Stimulated activated naive CD8-positive, alpha-beta T cell treated with anti-CD3 and anti-CD28 coated beads, Interleukin-15, Interleukin-2, amounts not matched to agents 100 ng/mL and 50 ng/mL, for 24 hours (primary cell): ENCODE data around the gene ZNF180.
"Not testable (repeated sequence)": the region's sequence is repeated elsewhere in the genome, so short reads cannot be mapped to it uniquely, and the experiment has no call there.

ENCODE experiments used
- H3K27ac Mint-ChIP-seq: one replicate; pipeline ENCODE4 v1.8.0; 2021; ENCODE audit warnings: mild to moderate bottlenecking, mixed read lengths
- H3K27me3 Mint-ChIP-seq: one replicate; pipeline ENCODE4 v1.8.0; 2021; ENCODE audit warnings: mixed read lengths
- H3K36me3 Mint-ChIP-seq: one replicate; pipeline ENCODE4 v1.8.0; 2021; ENCODE audit warnings: low read depth, mixed read lengths
- H3K4me1 Mint-ChIP-seq: one replicate; pipeline ENCODE4 v1.8.0; 2021; ENCODE audit warnings: low read depth, mixed read lengths
- H3K4me3 Mint-ChIP-seq: one replicate; pipeline ENCODE4 v1.8.0; 2021; ENCODE audit warnings: mild to moderate bottlenecking, mixed read lengths
- H3K9me3 Mint-ChIP-seq: one replicate; pipeline ENCODE4 v1.8.0; 2021; ENCODE audit warnings: mixed read lengths

ZNF180 gene

GRCh38 chr19:44517146-44517545, 16.8 kb upstream of the ZNF180 start:
- no peaks in the 10 kb centered on the region for H3K4me1 Mint-ChIP-seq
- no peaks in the 10 kb centered on the region for H3K36me3 Mint-ChIP-seq
- H3K4me3 Mint-ChIP-seq: no peak overlapping the region
- no peak overlapping the region for H3K27ac Mint-ChIP-seq
- peaks cover 12% of the 10 kb centered on the region for H3K27me3 Mint-ChIP-seq
- peaks cover 12% of the 10 kb centered on the region for H3K9me3 Mint-ChIP-seq

DNA sequence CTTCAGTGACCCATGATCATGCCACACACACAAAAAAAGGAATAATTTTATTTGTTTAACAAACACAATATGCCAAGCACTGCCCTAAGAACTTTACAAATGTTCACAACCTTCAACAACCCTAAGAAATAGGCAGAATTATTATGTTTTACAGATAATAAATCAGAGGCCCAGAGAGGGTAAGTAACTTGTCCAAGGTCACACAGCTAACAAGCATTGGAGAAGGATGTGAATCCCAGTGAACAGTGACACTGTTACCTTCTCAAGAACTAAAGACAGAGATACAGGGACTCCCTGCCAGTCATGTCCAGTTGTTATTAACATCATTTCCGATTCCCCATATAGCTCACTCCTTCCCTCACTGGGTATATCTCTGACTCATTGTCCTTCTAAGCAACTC, 15.6 kb upstream of the ZNF180 start:
- H3K27ac Mint-ChIP-seq: no peak overlapping the region
- H3K4me3 Mint-ChIP-seq: no peak overlapping the region
- peaks cover 17% of the 10 kb centered on the region for H3K27me3 Mint-ChIP-seq
- no peaks in the 10 kb centered on the region for H3K4me1 Mint-ChIP-seq
- H3K9me3 Mint-ChIP-seq: peaks cover 12% of the 10 kb centered on the region
- no peaks in the 10 kb centered on the region for H3K36me3 Mint-ChIP-seq

DNA sequence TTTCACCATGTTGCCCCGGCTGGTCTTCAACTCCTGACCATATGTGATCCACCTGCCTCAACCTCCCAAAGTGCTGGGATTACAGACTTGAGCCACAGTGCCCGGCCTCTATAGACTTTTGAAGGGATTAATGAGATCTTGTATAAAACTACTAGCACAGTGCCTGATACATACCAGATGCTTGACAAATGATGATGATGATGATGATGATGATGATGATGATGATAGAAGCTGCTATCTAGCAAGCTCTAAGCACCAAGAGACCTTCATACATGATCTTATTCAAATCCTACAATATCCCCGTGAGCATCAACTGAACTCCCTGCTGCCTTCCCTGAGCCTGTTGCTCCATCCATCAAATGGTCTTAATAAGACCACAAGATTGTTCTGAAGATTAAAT, 14.7 kb upstream of the ZNF180 start:
- H3K9me3 Mint-ChIP-seq: peaks cover 13% of the 10 kb centered on the region
- no peak overlapping the region for H3K27ac Mint-ChIP-seq
- no peaks in the 10 kb centered on the region for H3K36me3 Mint-ChIP-seq
- peaks cover 25% of the 10 kb centered on the region for H3K27me3 Mint-ChIP-seq
- H3K4me3 Mint-ChIP-seq: no peak overlapping the region
- H3K4me1 Mint-ChIP-seq: no peaks in the 10 kb centered on the region

- Mint-ChIP-seq H3K27ac (no peak overlapping the region), H3K27me3 (peaks cover 44% of the 10 kb centered on the region), H3K9me3 (peaks cover 31% of the 10 kb centered on the region), H3K4me1 (no peaks in the 10 kb centered on the region), H3K4me3 (no peak overlapping the region), H3K36me3 (peaks cover 11% of the 10 kb centered on the region)
Observed at GRCh38 chr19:44512326-44513298, 12.3 kb upstream of the ZNF180 start.

GRCh38 chr19:44509478-44509877, 9.2 kb upstream of the ZNF180 start:
- Mint-ChIP-seq H3K36me3 (peaks cover 11% of the 10 kb centered on the region), H3K27ac (peak overlapping the region; percentile 27), H3K4me1 (no peaks in the 10 kb centered on the region), H3K27me3 (peaks cover 58% of the 10 kb centered on the region), H3K9me3 (peaks cover 31% of the 10 kb centered on the region), H3K4me3 (no peak overlapping the region)

DNA sequence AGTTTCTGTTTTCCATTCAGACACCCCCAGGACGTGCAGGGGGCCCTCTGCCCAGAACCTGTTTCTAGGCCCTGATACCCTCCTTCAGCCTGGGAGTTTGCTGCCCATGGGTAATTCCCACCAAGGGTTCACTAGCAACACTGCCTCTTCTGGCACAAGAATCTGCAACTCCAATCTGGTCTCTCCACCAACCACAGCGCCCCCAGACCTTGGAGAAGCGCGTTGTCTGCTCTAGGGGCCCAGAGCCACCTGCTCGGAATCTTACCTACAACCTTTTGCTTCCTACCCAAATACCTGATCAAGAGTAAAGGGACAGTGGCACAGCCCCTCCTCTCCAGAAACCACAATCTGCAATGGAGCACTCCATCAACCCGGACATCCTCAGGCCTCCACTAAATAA, 763 bp downstream of the ZNF180 start:
- Mint-ChIP-seq H3K4me3 (peak overlapping the region; percentile 94), H3K36me3 (peaks cover 69% of the 10 kb centered on the region), H3K9me3 (peaks cover 57% of the 10 kb centered on the region), H3K27ac (peak overlapping the region; percentile 90), H3K27me3 (peaks cover 15% of the 10 kb centered on the region), H3K4me1 (peaks cover 36% of the 10 kb centered on the region)

- Mint-ChIP-seq H3K27ac (no peak overlapping the region), H3K4me3 (peak overlapping the region; percentile 94), H3K36me3 (peaks cover 75% of the 10 kb centered on the region), H3K4me1 (peaks cover 36% of the 10 kb centered on the region), H3K9me3 (peaks cover 56% of the 10 kb centered on the region), H3K27me3 (peaks cover 9% of the 10 kb centered on the region)
Observed at GRCh38 chr19:44498988-44499387, 1.3 kb downstream of the ZNF180 start.

- no peak overlapping the region for H3K4me3 Mint-ChIP-seq
- H3K9me3 Mint-ChIP-seq: peaks cover 68% of the 10 kb centered on the region
- H3K4me1 Mint-ChIP-seq: peaks cover 35% of the 10 kb centered on the region
- no peak overlapping the region for H3K27ac Mint-ChIP-seq
- H3K36me3 Mint-ChIP-seq: peaks cover 92% of the 10 kb centered on the region
- H3K27me3 Mint-ChIP-seq: no peaks in the 10 kb centered on the region
Observed at GRCh38 chr19:44496711-44497110, 3.6 kb downstream of the ZNF180 start.

DNA sequence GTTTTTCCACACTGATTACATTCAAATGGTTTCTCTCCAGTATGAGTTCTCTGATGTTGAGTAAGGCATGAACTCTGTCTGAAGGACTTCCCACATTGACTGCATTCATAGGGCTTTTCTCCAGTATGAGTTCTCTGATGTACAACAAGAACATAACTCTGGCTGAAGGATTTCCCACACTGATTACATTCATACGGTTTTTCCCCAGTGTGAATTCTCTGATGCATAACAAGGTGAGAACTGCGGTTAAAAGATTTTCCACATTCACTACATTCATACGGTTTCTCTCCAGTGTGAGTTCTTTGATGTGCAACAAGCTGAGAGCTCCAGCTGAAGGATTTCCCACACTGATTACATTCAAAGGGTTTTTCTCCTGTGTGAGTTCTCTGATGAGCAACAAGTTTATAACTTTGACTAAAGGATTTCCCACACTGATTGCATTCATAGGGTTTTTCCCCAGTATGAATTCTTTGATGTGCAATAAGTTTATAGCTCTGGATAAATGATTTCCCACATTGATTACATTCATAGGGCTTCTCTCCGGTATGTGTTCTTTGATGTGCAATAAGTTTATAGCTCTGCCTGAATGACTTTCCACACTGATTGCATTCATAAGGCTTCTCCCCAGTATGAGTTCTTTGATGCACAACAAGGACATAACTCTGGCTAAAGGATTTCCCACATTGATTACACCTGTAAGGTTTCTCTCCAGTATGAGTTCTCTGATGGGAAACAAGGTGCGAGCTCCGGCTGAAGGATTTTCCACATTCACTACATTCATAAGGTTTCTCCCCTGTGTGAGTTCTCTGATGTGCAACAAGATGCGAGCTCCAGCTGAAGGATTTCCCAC, 23.5 kb downstream of the ZNF180 start:
- H3K9me3 Mint-ChIP-seq: peaks cover 71% of the 10 kb centered on the region
- no peaks in the 10 kb centered on the region for H3K4me1 Mint-ChIP-seq
- peak overlapping the region; percentile 40 for H3K27ac Mint-ChIP-seq
- H3K4me3 Mint-ChIP-seq: no peak overlapping the region
- no peaks in the 10 kb centered on the region for H3K27me3 Mint-ChIP-seq
- H3K36me3 Mint-ChIP-seq: peaks cover 95% of the 10 kb centered on the region

DNA sequence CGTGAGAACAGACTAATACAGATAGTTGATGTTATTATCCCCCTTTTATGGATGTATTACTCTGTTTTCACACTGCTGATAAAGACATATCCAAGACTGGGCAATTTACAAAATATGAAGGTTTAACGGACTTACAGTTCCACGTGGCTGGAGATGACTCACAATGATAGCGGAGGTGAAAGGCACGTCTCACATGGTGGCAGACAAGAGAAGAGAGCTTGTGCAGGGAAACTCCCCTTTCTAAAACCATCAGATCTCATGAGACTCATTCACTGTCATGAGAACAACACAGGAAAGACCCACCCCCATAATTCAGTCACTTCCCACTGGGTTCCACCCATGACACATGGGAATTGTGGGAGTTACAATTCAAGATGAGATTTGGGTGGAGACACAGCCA, 31.6 kb downstream of the ZNF180 start:
- not testable (repeated sequence) for H3K27me3 Mint-ChIP-seq, H3K4me3 Mint-ChIP-seq, H3K27ac Mint-ChIP-seq, H3K4me1 Mint-ChIP-seq
- Mint-ChIP-seq H3K9me3 (peaks cover 73% of the 10 kb centered on the region), H3K36me3 (peaks cover 56% of the 10 kb centered on the region)

GRCh38 chr19:44462600-44463286, 37.6 kb downstream of the ZNF180 start:
- not testable (repeated sequence) for H3K4me3 Mint-ChIP-seq, H3K27me3 Mint-ChIP-seq, H3K4me1 Mint-ChIP-seq, H3K27ac Mint-ChIP-seq
- Mint-ChIP-seq H3K36me3 (peaks cover 19% of the 10 kb centered on the region), H3K9me3 (peaks cover 52% of the 10 kb centered on the region)

DNA sequence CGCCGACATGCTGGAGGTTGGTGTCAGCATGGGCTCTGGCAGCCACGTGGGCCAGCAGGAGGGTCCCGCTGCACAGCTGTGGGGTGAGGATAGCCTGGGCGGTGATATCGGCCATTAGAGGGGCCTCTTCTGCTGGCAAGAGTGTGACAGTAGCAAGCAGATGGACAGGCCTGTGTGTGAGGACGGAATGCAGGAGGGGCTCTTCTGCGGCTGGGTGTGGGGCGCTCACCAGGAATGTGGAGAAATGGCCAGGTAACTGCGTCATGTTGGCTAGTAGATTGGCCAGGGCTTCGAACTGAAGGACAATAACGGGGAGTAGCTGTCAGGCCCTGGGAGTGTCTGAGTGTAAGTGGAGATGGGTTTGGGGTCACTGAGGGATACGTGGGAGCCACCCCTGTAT, 44.3 kb downstream of the ZNF180 start:
- H3K27me3 Mint-ChIP-seq, H3K4me1 Mint-ChIP-seq, H3K27ac Mint-ChIP-seq, H3K4me3 Mint-ChIP-seq: not testable (repeated sequence)
- peaks cover 46% of the 10 kb centered on the region for H3K9me3 Mint-ChIP-seq
- peaks cover 34% of the 10 kb centered on the region for H3K36me3 Mint-ChIP-seq

- Mint-ChIP-seq H3K4me3 (no peak overlapping the region), H3K9me3 (peaks cover 49% of the 10 kb centered on the region), H3K27me3 (peaks cover 9% of the 10 kb centered on the region), H3K36me3 (peaks cover 37% of the 10 kb centered on the region), H3K27ac (no peak overlapping the region), H3K4me1 (no peaks in the 10 kb centered on the region)
Observed at GRCh38 chr19:44455100-44455499, 45.2 kb downstream of the ZNF180 start.

GRCh38 chr19:44452367-44452766, 48.0 kb downstream of the ZNF180 start:
- peaks cover 49% of the 10 kb centered on the region for H3K36me3 Mint-ChIP-seq
- H3K4me1 Mint-ChIP-seq: peaks cover 11% of the 10 kb centered on the region
- H3K27me3 Mint-ChIP-seq: peaks cover 9% of the 10 kb centered on the region
- H3K27ac Mint-ChIP-seq: no peak overlapping the region
- H3K9me3 Mint-ChIP-seq: peaks cover 61% of the 10 kb centered on the region
- H3K4me3 Mint-ChIP-seq: no peak overlapping the region

GRCh38 chr19:44451687-44452086, 48.6 kb downstream of the ZNF180 start:
- no peak overlapping the region for H3K4me3 Mint-ChIP-seq
- H3K4me1 Mint-ChIP-seq: peaks cover 11% of the 10 kb centered on the region
- H3K27me3 Mint-ChIP-seq: peaks cover 9% of the 10 kb centered on the region
- H3K27ac Mint-ChIP-seq: no peak overlapping the region
- H3K9me3 Mint-ChIP-seq: peaks cover 65% of the 10 kb centered on the region
- H3K36me3 Mint-ChIP-seq: peaks cover 55% of the 10 kb centered on the region
